GM23248 (cell line): ENCODE measurements around the gene FOXN3.

Experiments
- EZH2 ChIP-seq: fragments of 200-600 bp; sonication (generic); IDR thresholded peaks from 2 replicates; pipeline ENCODE4 v1.6.1; 2018; ENCODE audit warnings: antibody characterized with exemption, mild to moderate bottlenecking; ENCODE audit not compliant: insufficient read depth, poor library complexity, severe bottlenecking
- EZH2phosphoT487 ChIP-seq: fragments of 200-600 bp; sonication (generic); IDR thresholded peaks from 2 replicates; pipeline ENCODE4 v1.6.1; 2018; ENCODE audit warnings: antibody characterized with exemption, moderate library complexity, mild to moderate bottlenecking, low read depth; ENCODE audit not compliant: insufficient read depth

DNA sequence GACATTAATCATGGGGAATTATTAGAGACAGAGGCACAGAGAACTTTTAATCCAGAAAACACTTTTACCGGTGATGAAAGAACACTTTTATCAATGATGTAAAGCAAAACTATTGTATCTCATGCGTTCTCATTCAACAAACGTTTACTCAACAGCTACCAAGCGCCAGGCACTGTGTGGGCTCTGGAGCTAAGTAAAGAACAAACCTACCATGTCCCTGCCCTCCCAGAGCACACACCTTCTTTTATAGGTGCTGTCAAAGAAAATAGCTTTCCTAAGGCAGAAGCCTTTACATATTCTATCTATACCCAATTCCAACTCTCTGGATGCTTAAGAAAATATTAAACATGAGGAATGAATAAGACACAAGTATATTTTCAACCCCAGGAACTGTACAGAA, 91.1 kb downstream of the FOXN3 start:
- no peak for TF ChIP-seq EZH2
- no peak for TF ChIP-seq EZH2phosphoT487
